Suprapubic skin (tissue), 4 donors: Measurements from ENCODE around the gene ERC2. TPM values are rescaled to one million over a fixed set of nuclear protein-coding genes. Genes with fewer than 3 reads are reported as not detected.

Source experiments
- DNase-seq, 2 donors: peaks; one replicate each; pipeline ENCODE4 v3.0.0-alpha.2; 2019; ENCODE audit warnings: low spot score in 2 of 2
- H3K27ac ChIP-seq: fragments of 200-600 bp; sonication (generic); one replicate; pipeline ENCODE4 v1.5.1; 2019
- H3K27me3 ChIP-seq: fragments of 200-600 bp; sonication (generic); one replicate; pipeline ENCODE4 v1.5.1; 2019
- H3K36me3 ChIP-seq: fragments of 200-600 bp; sonication (generic); one replicate; pipeline ENCODE4 v1.5.1; 2019
- H3K4me1 ChIP-seq: fragments of 200-600 bp; sonication (generic); one replicate; pipeline ENCODE4 v1.5.1; 2019
- H3K4me3 ChIP-seq: fragments of 200-600 bp; sonication (generic); one replicate; pipeline ENCODE4 v1.5.1; 2019; ENCODE audit warnings: mild to moderate bottlenecking
- H3K9me3 ChIP-seq: fragments of 200-600 bp; sonication (generic); one replicate; pipeline ENCODE4 v1.5.1; 2019
- EP300 ChIP-seq: sonication (generic); formaldehyde crosslinking; IDR thresholded peaks from one replicate; pipeline ENCODE4 v1.6.1; 2017; ENCODE audit warnings: antibody characterized with exemption
- POLR2A ChIP-seq, 2 donors: fragments of 450-650 bp; IDR thresholded peaks; one replicate each; pipeline ENCODE4 v1.6.1; 2017; ENCODE audit warnings: antibody characterized with exemption in 2 of 2, mild to moderate bottlenecking in 2 of 2, moderate library complexity in 2 of 2
- POLR2AphosphoS5 ChIP-seq, 3 donors: sonication (generic); formaldehyde crosslinking; IDR thresholded peaks; one replicate each; pipeline ENCODE4 v1.6.1; 2017; ENCODE audit warnings: antibody characterized with exemption in 3 of 3
- WGBS: methylation state at CpG from one replicate; pipeline ENCODE4 v1.1.5; 2018; 5-methylcytosine and 5-hydroxymethylcytosine counted together
- total RNA-seq, 4 donors: library from RNA; depleted of rRNA; stranded (reverse); fragments of >200 nt; gene quantifications; one replicate each; pipeline ENCODE4 v1.1.0, GENCODE V29; 2016
- TF ChIP-seq, protein P1 (sequence below), 2 donors: fragments of 200-600 bp in 1 of 2; fragments of 450-650 bp in 1 of 2; sonication (generic) in 1 of 2; IDR thresholded peaks; one replicate each; pipeline ENCODE4 v1.5.1; 2016 to 2019; ENCODE audit warnings: antibody characterized with exemption in 2 of 2, mild to moderate bottlenecking in 1 of 2, moderate library complexity in 1 of 2

The ERC2 gene
- total RNA-seq, 4 donors from 2014 or later = 0.21 TPM; not detected in 3

DNA sequence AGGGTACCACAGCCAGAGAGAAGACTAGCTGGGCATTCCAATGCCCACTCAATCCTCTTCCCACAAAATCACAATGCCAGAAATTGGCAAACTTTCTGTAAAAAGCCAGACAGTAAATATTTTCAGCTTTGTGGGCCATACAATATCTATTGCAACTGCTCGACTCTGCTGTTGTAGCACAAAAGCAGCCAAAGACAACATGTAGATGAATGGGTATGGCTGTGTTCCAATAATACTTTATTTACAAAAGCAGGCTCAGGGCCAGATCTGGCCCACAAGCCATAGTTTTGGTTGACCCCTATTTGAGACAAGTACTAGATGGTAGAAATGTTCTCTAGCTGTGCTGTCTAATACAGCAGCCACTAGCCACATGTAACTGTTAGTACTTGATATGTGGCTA lies 330.9 kb downstream of the ERC2 start:
- H3K27me3 ChIP-seq = no peaks in the 10 kb centered on the region
- TF ChIP-seq EP300 (no peak), POLR2A (IDR thresholded peaks at IDR 0.05) (no peak), POLR2AphosphoS5 (IDR thresholded peaks at IDR 0.05) (no peak)
- TF ChIP-seq, protein P1, sequence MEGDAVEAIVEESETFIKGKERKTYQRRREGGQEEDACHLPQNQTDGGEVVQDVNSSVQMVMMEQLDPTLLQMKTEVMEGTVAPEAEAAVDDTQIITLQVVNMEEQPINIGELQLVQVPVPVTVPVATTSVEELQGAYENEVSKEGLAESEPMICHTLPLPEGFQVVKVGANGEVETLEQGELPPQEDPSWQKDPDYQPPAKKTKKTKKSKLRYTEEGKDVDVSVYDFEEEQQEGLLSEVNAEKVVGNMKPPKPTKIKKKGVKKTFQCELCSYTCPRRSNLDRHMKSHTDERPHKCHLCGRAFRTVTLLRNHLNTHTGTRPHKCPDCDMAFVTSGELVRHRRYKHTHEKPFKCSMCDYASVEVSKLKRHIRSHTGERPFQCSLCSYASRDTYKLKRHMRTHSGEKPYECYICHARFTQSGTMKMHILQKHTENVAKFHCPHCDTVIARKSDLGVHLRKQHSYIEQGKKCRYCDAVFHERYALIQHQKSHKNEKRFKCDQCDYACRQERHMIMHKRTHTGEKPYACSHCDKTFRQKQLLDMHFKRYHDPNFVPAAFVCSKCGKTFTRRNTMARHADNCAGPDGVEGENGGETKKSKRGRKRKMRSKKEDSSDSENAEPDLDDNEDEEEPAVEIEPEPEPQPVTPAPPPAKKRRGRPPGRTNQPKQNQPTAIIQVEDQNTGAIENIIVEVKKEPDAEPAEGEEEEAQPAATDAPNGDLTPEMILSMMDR (IDR thresholded peaks at IDR 0.05) = no peak
- 85% methylated on average over 1 of the region's 1 CpG for WGBS
- DNase-seq = no peak
- no peaks in the 10 kb centered on the region for H3K36me3 ChIP-seq
- H3K9me3 ChIP-seq = no peaks in the 10 kb centered on the region
- H3K27ac ChIP-seq = no peak overlapping the region
- H3K4me3 ChIP-seq = no peak overlapping the region
- H3K4me1 ChIP-seq = no peaks in the 10 kb centered on the region

DNA sequence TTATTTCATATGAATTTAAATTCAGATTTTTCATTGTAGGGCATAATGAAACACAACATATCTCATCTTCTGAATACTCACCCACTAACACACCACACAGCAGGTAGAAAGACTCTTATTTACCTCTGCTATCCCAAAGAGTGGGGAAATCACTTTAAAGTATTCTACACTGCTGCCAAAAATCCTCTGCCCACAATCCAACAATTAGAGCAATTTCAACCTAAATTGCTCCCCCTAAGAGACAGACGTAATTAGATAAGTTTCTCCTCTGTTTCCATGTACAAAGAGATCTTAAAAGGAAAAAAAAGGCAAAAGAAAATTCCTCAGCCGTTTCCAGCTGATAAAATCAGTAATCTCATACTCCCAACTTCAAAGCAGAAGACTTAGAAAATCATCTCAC lies 331.8 kb downstream of the ERC2 start:
- no peaks in the 10 kb centered on the region for H3K4me1 ChIP-seq
- no peak overlapping the region for H3K4me3 ChIP-seq
- no peaks in the 10 kb centered on the region for H3K27me3 ChIP-seq
- TF ChIP-seq, protein P1 (IDR thresholded peaks at IDR 0.05) = no peak
- TF ChIP-seq EP300 (no peak), POLR2AphosphoS5 (IDR thresholded peaks at IDR 0.05) (no peak), POLR2A (IDR thresholded peaks at IDR 0.05) (no peak)
- no peaks in the 10 kb centered on the region for H3K36me3 ChIP-seq
- DNase-seq = no peak
- H3K9me3 ChIP-seq = no peaks in the 10 kb centered on the region
- H3K27ac ChIP-seq = no peak overlapping the region
- 39% methylated on average over 2 of the region's 2 CpGs for WGBS

DNA sequence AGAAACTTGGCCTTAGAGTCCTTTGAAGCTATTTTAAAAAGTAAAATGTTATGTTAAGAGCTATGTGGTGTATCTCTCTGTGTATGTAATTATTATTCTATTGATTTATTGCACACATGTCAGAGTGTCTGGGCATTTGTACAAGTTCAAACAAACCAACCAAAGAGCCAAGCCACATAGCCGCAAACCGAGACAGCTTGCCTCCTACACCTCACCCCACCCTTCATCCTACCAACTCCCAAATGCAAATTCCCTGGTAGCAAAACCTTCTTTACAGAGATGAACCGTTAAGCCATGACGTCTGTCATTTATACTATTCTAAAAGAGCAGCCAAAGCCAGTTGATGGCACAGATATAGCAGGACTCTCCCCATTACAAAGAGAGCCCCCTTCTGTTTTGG lies 332.3 kb downstream of the ERC2 start:
- Histone ChIP-seq H3K4me1 (no peaks in the 10 kb centered on the region), H3K4me3 (no peak overlapping the region), H3K27me3 (no peaks in the 10 kb centered on the region), H3K9me3 (no peaks in the 10 kb centered on the region), H3K36me3 (no peaks in the 10 kb centered on the region), H3K27ac (no peak overlapping the region)
- TF ChIP-seq EP300 (no peak), POLR2A (IDR thresholded peaks at IDR 0.05) (no peak), POLR2AphosphoS5 (IDR thresholded peaks at IDR 0.05) (no peak)
- TF ChIP-seq, protein P1 (IDR thresholded peaks at IDR 0.05) = no peak
- WGBS = 41% methylated on average over 4 of the region's 4 CpGs
- no peak for DNase-seq

DNA sequence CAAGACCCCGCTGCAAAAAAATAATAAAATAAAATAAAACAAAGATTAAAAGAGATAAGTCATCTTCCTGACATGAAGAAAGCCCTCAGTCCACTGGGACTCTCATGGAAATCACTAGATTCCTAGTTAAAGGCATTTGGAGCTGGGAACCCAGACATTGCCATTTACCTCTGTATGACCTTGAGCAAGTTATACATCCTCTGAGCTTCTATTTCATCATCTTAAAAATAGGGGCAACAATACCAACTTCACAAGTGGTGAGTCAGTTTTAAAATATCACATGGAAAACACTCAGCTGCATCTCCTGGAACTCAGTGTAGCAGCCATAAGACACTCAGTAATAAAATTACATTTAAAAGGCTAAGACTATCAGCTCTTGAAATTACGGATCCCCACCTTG lies 334.8 kb downstream of the ERC2 start:
- TF ChIP-seq POLR2A (IDR thresholded peaks at IDR 0.05) (no peak), POLR2AphosphoS5 (IDR thresholded peaks at IDR 0.05) (no peak), EP300 (no peak)
- TF ChIP-seq, protein P1 (IDR thresholded peaks at IDR 0.05) = no peak
- WGBS = 93% methylated on average over 2 of the region's 2 CpGs

DNA sequence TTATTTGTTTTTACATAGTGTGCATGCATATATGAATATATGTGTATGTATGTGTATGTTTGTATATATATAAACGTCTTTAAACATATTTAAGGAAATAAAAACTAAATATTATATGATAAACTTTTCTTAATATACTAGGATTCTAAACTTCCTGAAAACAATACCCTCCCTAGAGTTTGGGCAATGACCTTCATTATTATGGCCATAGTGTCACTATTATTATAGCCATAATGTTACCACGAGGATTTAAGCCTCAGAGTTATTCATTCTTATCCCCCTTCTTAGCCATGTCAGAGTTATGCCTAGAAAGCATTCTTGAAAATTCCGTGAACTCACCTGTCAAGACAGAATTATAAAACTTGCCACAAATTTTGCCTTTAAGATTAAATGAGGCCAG lies 335.5 kb downstream of the ERC2 start:
- Histone ChIP-seq H3K27me3 (no peaks in the 10 kb centered on the region), H3K36me3 (no peaks in the 10 kb centered on the region), H3K4me3 (no peak overlapping the region), H3K4me1 (no peaks in the 10 kb centered on the region), H3K27ac (no peak overlapping the region), H3K9me3 (no peaks in the 10 kb centered on the region)
- no peak for DNase-seq
- TF ChIP-seq EP300 = no peak
- no peak for TF ChIP-seq POLR2A (IDR thresholded peaks at IDR 0.05)
- no peak for TF ChIP-seq POLR2AphosphoS5 (IDR thresholded peaks at IDR 0.05)
- TF ChIP-seq, protein P1 (IDR thresholded peaks at IDR 0.05) = no peak
- 81% methylated on average over 3 of the region's 3 CpGs for WGBS

More for the DNA sequence above, 334.8 kb downstream of the ERC2 start:
- Histone ChIP-seq H3K4me1 (no peaks in the 10 kb centered on the region), H3K4me3 (no peak overlapping the region), H3K9me3 (no peaks in the 10 kb centered on the region), H3K27me3 (no peaks in the 10 kb centered on the region), H3K27ac (no peak overlapping the region), H3K36me3 (no peaks in the 10 kb centered on the region)
- no peak for DNase-seq
